ENCODE data around the gene IGFBP4.

The IGFBP4 gene

GRCh38 chr17:40490982-40491381, 47.7 kb downstream of the IGFBP4 start:
- no peak overlapping the region for H3K4me3 ChIP-seq (ENCODE audit: low read depth, low read length)
- no peak for TF ChIP-seq CTCF (IDR thresholded peaks at IDR 0.05; ENCODE audit: insufficient read depth, low read depth, low read length, missing control alignments)
- no peak for DNase-seq (ENCODE audit: low read depth)

GRCh38 chr17:40491486-40491885, 48.2 kb downstream of the IGFBP4 start:
- no peak overlapping the region for H3K4me3 ChIP-seq (ENCODE audit: low read depth, low read length)
- no peak for TF ChIP-seq CTCF (IDR thresholded peaks at IDR 0.05; ENCODE audit: insufficient read depth, low read depth, low read length, missing control alignments)
- DNase-seq (ENCODE audit: low read depth), result no peak

GRCh38 chr17:40493697-40494096, 50.4 kb downstream of the IGFBP4 start:
- no peak for TF ChIP-seq CTCF (IDR thresholded peaks at IDR 0.05; ENCODE audit: insufficient read depth, low read depth, low read length, missing control alignments)
- no peak for DNase-seq (ENCODE audit: low read depth)
- H3K4me3 ChIP-seq (ENCODE audit: low read depth, low read length), result no peak overlapping the region

GRCh38 chr17:40495140-40495539, 51.9 kb downstream of the IGFBP4 start:
- DNase-seq (ENCODE audit: low read depth), result no peak
- no peak for TF ChIP-seq CTCF (IDR thresholded peaks at IDR 0.05; ENCODE audit: insufficient read depth, low read depth, low read length, missing control alignments)
- no peak overlapping the region for H3K4me3 ChIP-seq (ENCODE audit: low read depth, low read length)

- no peak for DNase-seq (ENCODE audit: low read depth)
- TF ChIP-seq CTCF (IDR thresholded peaks at IDR 0.05; ENCODE audit: insufficient read depth, low read depth, low read length, missing control alignments), result no peak
- no peak overlapping the region for H3K4me3 ChIP-seq (ENCODE audit: low read depth, low read length)
Observed at GRCh38 chr17:40496170-40496569, 52.9 kb downstream of the IGFBP4 start.

- H3K4me3 ChIP-seq (ENCODE audit: low read depth, low read length), result no peak overlapping the region
- no peak for DNase-seq (ENCODE audit: low read depth)
- no peak for TF ChIP-seq CTCF (IDR thresholded peaks at IDR 0.05; ENCODE audit: insufficient read depth, low read depth, low read length, missing control alignments)
Observed at GRCh38 chr17:40496634-40497420, 53.6 kb downstream of the IGFBP4 start.

GRCh38 chr17:40497695-40498094, 54.4 kb downstream of the IGFBP4 start:
- TF ChIP-seq CTCF (IDR thresholded peaks at IDR 0.05; ENCODE audit: insufficient read depth, low read depth, low read length, missing control alignments), result no peak
- DNase-seq (ENCODE audit: low read depth), result no peak
- no peak overlapping the region for H3K4me3 ChIP-seq (ENCODE audit: low read depth, low read length)

Data from GM12865 (cell line).